Stimulated activated CD4-positive, alpha-beta T cell treated with anti-CD3 and anti-CD28 coated beads, Interleukin-12 subunit alpha, Interleukin-12 subunit beta, amount 100 ng/mL, for 48 hours (primary cell): Measurements from ENCODE around the gene P2RX3.
A peak's percentile ranks its signal among the peaks of the same experiment; 100 is the strongest.
"Not testable (repeated sequence)": the region's sequence is repeated elsewhere in the genome, so short reads cannot be mapped to it uniquely, and the experiment has no call there.

Experiments
- DNase-seq, 3 donors: peaks; one replicate each; pipeline ENCODE4 v3.0.0-alpha.2; 2020; ENCODE audit warnings: low read depth in 2 of 3, low spot score in 1 of 3

Gene P2RX3

GRCh38 chr11:57324154-57324885 lies 13.8 kb upstream of the P2RX3 start:
- no peak for DNase-seq

- peak; percentile 83 to 84 (median 84) for DNase-seq
Measured at GRCh38 chr11:57324886-57325734, 13.0 kb upstream of the P2RX3 start, which contains the start of gene TNKS1BP1. Gene TNKS1BP1 (minus strand): TSS chr11:57324952. CDS start chr11:57321885, 3,067 bp downstream.

- DNase-seq = no peak
Measured at GRCh38 chr11:57325735-57326048, 12.5 kb upstream of the P2RX3 start.

GRCh38 chr11:57327721-57328120 lies 10.4 kb upstream of the P2RX3 start:
- no peak for DNase-seq

GRCh38 chr11:57330029-57330428 lies 8.1 kb upstream of the P2RX3 start:
- no peak for DNase-seq

- DNase-seq = no peak
Measured at GRCh38 chr11:57331720-57332119, 6.4 kb upstream of the P2RX3 start.

- DNase-seq = no peak
Measured at GRCh38 chr11:57332694-57333440, 5.3 kb upstream of the P2RX3 start.

- DNase-seq = no peak
Measured at GRCh38 chr11:57335023-57335342, 3.2 kb upstream of the P2RX3 start.

GRCh38 chr11:57335343-57336110 lies 2.6 kb upstream of the P2RX3 start, which contains the start of gene SSRP1:
Gene SSRP1 (minus strand): TSS chr11:57335892. CDS start chr11:57335121, 771 bp downstream.
- DNase-seq = peak; percentile 68 to 84 (median 84)

GRCh38 chr11:57336111-57336666 lies 2.0 kb upstream of the P2RX3 start:
- no peak for DNase-seq

- DNase-seq = not testable (repeated sequence)
Measured at GRCh38 chr11:57336856-57337255, 1.3 kb upstream of the P2RX3 start.

- DNase-seq = no peak
Measured at GRCh38 chr11:57339328-57339727, 1.2 kb downstream of the P2RX3 start.

GRCh38 chr11:57340039-57340615 lies 2.0 kb downstream of the P2RX3 start:
- no peak for DNase-seq

- DNase-seq = no peak
Measured at GRCh38 chr11:57341250-57341808, 3.2 kb downstream of the P2RX3 start.

GRCh38 chr11:57342702-57343101 lies 4.5 kb downstream of the P2RX3 start:
- DNase-seq = no peak

GRCh38 chr11:57343825-57344224 lies 5.7 kb downstream of the P2RX3 start:
- no peak for DNase-seq

- no peak for DNase-seq
Measured at GRCh38 chr11:57344826-57345225, 6.7 kb downstream of the P2RX3 start.

- DNase-seq = peak; percentile 44 to 70 (median 66)
Measured at GRCh38 chr11:57345555-57346211, 7.5 kb downstream of the P2RX3 start.

- DNase-seq = no peak
Measured at GRCh38 chr11:57347336-57347735, 9.2 kb downstream of the P2RX3 start.
